Cardiac muscle cell (in vitro differentiated cells and primary cell): ENCODE results near the gene C16orf74. TPM values are rescaled to one million over a fixed set of nuclear protein-coding genes. Genes with fewer than 3 reads are reported as not detected.

Source experiments
- DNase-seq, 2 donors: peaks; one replicate each; pipeline versions ENCODE4 v3.0.0 to v3.0.0-alpha.2; 2010 to 2017; ENCODE audit warnings: low read depth in 1 of 2, low spot score in 1 of 2
- H3K27ac ChIP-seq: fragments of 200-600 bp; sonication (generic); 2 replicates; pipeline ENCODE4 v1.5.1; 2016
- H3K27me3 ChIP-seq: fragments of 200-600 bp; sonication (generic); 2 replicates; pipeline ENCODE4 v1.6.0; 2016; ENCODE audit warnings: control low read depth
- H3K36me3 ChIP-seq: fragments of 200-600 bp; sonication (generic); 2 replicates; pipeline ENCODE4 v1.5.1; 2016; ENCODE audit warnings: control low read depth
- H3K4me1 ChIP-seq: fragments of 200-600 bp; sonication (generic); 2 replicates; pipeline ENCODE4 v1.8.1; 2017; ENCODE audit warnings: low read depth, mild to moderate bottlenecking, mixed run types
- H3K4me3 ChIP-seq: fragments of 200-600 bp; sonication (generic); 2 replicates; pipeline ENCODE4 v1.5.1; 2016; ENCODE audit warnings: mild to moderate bottlenecking
- H3K9me3 ChIP-seq: fragments of 200-600 bp; sonication (generic); 2 replicates; pipeline ENCODE4 v1.5.1; 2017; ENCODE audit warnings: low read depth, mild to moderate bottlenecking, control low read depth
- polyA plus RNA-seq: library from polyadenylated mRNA; unstranded; fragments of >200 nt; fragmentation: Nextera tagmentation; extraction: Ambion mirVana; gene quantifications from 2 replicates; pipeline ENCODE4 v1.2.1, GENCODE V29; 2016
- total RNA-seq: library from RNA; depleted of rRNA; stranded (reverse); fragments of >200 nt; gene quantifications from 2 replicates; pipeline ENCODE4 v1.2.3, GENCODE V29; 2016
- TF ChIP-seq, protein P1 (sequence below): IDR thresholded peaks from 2 replicates; pipeline ENCODE4 v1.5.1; 2012; ENCODE audit warnings: low read depth, mild to moderate bottlenecking, low read length

C16orf74 gene
- total and polyA plus RNA-seq, 2 experiments from 2014 or later: 37.9 to 49.7 TPM

DNA sequence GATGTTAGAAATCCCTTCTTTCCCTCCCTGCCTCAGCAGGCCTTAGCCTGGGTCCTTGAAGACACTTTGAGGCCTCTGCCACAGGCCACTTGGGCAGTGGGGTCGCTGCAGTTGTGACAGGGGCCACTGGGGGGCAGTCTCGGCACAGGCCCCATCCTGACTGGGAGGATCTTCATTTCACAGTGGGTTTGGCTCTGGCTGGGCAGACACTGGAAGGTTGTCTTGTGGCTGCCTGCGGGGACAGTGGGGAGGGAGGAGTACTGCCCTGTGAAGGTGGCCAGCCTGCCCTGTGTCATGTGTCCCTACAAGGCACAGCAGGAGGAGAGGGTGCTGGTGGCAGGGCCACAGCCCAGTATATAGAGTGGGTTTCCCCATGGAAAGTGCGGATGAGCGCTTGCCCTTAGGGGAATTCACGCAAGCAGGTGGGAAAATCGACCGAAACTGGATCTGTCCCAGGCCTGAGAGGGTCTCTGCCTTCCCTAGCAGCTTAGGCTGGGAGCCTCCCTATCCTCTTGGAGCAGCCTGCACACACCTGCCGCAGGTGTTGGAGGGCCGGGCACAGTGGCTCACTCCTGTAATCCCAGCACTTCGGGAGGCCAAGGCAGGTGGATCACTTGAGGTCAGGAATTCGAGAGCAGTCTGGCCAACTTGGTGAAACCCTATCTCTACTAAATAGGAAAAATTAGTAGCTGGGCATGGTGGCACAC lies 90.9 kb downstream of the C16orf74 start:
- Histone ChIP-seq H3K36me3 (peaks cover 71% of the 10 kb centered on the region), H3K27ac (peak overlapping the region; percentile 86), H3K27me3 (no peaks in the 10 kb centered on the region), H3K9me3 (no peaks in the 10 kb centered on the region), H3K4me1 (peaks cover 15% of the 10 kb centered on the region), H3K4me3 (no peak overlapping the region)
- peak; percentile 64 to 75 for DNase-seq
- TF ChIP-seq, protein P1, sequence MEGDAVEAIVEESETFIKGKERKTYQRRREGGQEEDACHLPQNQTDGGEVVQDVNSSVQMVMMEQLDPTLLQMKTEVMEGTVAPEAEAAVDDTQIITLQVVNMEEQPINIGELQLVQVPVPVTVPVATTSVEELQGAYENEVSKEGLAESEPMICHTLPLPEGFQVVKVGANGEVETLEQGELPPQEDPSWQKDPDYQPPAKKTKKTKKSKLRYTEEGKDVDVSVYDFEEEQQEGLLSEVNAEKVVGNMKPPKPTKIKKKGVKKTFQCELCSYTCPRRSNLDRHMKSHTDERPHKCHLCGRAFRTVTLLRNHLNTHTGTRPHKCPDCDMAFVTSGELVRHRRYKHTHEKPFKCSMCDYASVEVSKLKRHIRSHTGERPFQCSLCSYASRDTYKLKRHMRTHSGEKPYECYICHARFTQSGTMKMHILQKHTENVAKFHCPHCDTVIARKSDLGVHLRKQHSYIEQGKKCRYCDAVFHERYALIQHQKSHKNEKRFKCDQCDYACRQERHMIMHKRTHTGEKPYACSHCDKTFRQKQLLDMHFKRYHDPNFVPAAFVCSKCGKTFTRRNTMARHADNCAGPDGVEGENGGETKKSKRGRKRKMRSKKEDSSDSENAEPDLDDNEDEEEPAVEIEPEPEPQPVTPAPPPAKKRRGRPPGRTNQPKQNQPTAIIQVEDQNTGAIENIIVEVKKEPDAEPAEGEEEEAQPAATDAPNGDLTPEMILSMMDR: peak; percentile 97

DNA sequence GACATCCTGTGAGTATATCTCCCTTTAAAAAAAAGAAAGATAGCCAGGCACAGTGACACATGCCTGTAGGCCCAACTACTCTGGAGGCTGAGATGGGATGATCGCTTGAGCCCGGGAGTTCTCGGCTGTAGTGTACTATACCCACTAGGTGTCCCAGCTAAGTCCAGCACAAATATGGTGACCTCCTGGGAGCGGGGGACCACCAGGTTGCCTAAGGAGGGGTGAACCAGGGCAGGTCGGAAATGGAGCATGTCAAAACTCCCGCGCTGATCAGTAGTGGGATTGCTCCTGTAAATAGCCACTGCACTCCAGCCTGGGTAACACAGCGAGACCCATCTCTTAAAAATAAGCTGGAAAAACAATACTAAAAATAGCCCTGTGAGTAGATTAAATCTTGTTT lies 91.6 kb downstream of the C16orf74 start:
- DNase-seq: no peak
- Histone ChIP-seq H3K36me3 (peaks cover 68% of the 10 kb centered on the region), H3K9me3 (no peaks in the 10 kb centered on the region), H3K27me3 (no peaks in the 10 kb centered on the region), H3K4me1 (peaks cover 15% of the 10 kb centered on the region), H3K4me3 (no peak overlapping the region), H3K27ac (peak overlapping the region; percentile 86)
- TF ChIP-seq, protein P1: no peak

DNA sequence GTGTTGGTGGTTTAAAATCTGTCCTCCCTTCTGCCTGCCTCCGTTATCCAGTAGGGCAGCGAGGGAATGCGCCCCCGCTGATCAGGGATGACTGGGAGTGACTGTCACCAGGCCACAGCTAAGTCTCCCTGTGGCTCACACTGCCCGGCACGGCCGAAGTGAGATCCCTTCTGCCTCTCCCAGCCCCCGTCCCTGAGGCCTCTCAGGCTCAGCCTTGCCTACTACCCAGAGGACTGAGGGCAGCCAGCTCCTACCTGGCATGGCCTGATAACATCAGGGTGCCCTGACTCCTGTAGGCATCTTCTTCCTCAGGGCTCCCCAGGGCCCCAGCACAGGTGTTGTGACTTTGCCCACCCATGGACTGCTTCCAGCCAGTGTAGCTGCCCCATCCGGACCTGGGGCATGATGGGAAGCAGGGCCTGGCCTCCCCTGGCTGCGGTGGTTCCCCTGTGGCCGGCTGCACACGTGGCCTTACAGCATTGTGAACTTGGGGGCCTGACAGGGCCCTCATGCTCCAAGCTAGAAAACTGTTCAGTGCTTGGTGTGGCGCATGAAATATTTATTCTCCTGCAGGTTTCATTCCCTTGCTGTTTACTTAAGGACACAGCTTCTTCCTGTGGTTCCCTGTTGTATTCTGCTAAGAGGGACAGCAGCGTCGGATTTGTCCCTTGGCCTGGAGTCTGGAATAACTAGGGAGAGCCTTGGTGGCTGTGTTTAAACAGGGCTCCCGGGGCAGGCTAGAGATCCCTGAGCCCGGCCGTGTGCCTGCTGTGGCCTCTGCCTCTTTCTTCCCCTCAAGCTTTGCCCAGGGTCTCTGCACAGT lies 92.2 kb downstream of the C16orf74 start:
- peaks cover 15% of the 10 kb centered on the region for H3K4me1 ChIP-seq
- H3K27ac ChIP-seq: peak overlapping the region; percentile 86
- H3K4me3 ChIP-seq: no peak overlapping the region
- H3K9me3 ChIP-seq: no peaks in the 10 kb centered on the region
- TF ChIP-seq, protein P1: no peak
- DNase-seq: no peak
- H3K27me3 ChIP-seq: no peaks in the 10 kb centered on the region
- H3K36me3 ChIP-seq: peaks cover 64% of the 10 kb centered on the region

DNA sequence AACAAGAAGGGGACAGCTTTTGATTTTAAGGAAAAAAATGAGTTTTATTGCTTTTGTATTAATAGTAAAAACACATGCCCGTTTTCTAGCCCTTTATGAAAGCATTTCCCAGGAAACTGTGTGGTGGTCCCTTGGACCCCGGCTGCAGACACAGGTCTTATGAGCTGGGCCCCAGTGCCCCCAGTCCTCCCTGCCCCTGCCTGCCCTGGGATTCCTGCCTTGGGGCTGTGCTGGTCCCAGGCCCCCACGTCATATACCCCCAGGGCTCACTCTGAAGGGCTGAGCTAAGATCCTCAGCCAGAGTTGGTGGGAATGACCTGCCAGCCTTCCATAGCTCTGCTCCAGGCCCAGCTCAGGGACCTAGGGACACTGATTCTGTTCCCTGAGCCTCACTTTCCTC lies 92.9 kb downstream of the C16orf74 start:
- TF ChIP-seq, protein P1: no peak
- Histone ChIP-seq H3K4me1 (peaks cover 15% of the 10 kb centered on the region), H3K9me3 (no peaks in the 10 kb centered on the region), H3K27me3 (no peaks in the 10 kb centered on the region), H3K36me3 (peaks cover 60% of the 10 kb centered on the region), H3K4me3 (no peak overlapping the region), H3K27ac (peak overlapping the region; percentile 86)
- DNase-seq: no peak

Other genes starting within 250 kb of the C16orf74 start
- gene GSE1, start 137.8 kb downstream of the C16orf74 start, total RNA-seq: 89.4 and 174 TPM in 2 replicates
- 48.8 and 64.9 TPM in 2 replicates for gene GSE1, start 137.8 kb downstream of the C16orf74 start, polyA plus RNA-seq
- 8.9 and 17.9 TPM in 2 replicates for gene GINS2, start 62.1 kb downstream of the C16orf74 start, total RNA-seq
- 15.8 and 26.5 TPM in 2 replicates for gene GINS2, start 62.1 kb downstream of the C16orf74 start, polyA plus RNA-seq
- gene EMC8, start 48.4 kb upstream of the C16orf74 start, total RNA-seq: 42.8 and 48.3 TPM in 2 replicates
- 45.2 and 54.8 TPM in 2 replicates for gene EMC8, start 48.4 kb upstream of the C16orf74 start, polyA plus RNA-seq
- gene COX4I1, start 48.6 kb upstream of the C16orf74 start, total RNA-seq: 743 and 833 TPM in 2 replicates
- 856 and 1,231 TPM in 2 replicates for gene COX4I1, start 48.6 kb upstream of the C16orf74 start, polyA plus RNA-seq
- 6.3 and 12.8 TPM in 2 replicates for gene IRF8, start 148.1 kb upstream of the C16orf74 start, total RNA-seq
- 1.7 and 8.2 TPM in 2 replicates for gene IRF8, start 148.1 kb upstream of the C16orf74 start, polyA plus RNA-seq